ENCODE results near the gene ZDHHC6. TPM values are rescaled to one million over a fixed set of nuclear protein-coding genes. Genes with fewer than 3 reads are reported as not detected.

ZDHHC6 gene
- polyA plus RNA-seq, 1 donor from 2014 or later = 50.5 TPM

DNA sequence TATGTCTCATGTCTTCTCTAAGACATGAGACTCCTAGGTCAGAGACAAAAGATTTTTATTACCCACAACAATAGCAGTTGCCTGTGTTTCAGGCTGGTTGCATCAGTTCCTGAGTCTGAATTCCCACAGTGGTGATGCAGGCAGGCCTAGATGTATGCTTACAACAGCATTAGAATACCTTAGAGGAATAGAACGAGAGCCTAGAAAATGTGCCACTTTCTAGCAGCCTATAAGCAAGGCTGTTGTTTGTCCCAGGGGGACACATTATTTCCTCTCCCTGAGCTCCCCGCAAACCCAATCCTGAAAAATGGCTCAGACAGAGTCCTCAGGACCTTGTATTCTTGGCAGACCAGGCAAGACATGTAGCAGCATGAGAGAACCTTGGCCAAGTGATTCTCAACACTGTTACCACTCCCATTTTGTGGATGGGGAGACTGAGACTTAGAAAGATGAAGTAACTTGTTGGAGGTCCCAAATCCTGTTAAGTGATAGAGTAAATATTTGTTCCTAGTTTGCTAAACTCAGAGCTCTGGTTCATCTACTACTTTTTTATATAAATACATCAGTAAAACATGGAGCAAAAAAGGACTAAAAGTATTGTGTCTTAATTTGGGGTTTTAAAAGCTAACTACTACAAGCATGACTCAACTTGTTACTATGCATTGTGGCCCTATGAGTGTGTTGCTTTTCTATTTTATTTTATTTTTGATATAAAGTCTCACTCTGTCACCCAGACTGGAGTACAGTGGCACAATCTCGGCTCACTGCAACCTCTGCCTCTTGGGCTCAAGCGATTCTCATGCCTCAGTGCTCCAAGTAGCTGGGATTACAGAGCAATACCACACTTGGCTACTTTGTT, 14.5 kb upstream of the ZDHHC6 start:
- peaks cover 13% of the 10 kb centered on the region for H3K36me3 ChIP-seq (ENCODE audit: insufficient read depth, low read length)
- no peaks in the 10 kb centered on the region for H3K9me2 ChIP-seq (ENCODE audit: insufficient read depth, low read length)
- no peak overlapping the region for H2AFZ ChIP-seq (ENCODE audit: low read depth, low read length)
- no peak overlapping the region for H3K9ac ChIP-seq (ENCODE audit: low read length)
- H3K4me3 ChIP-seq (ENCODE audit: low read length) = no peak overlapping the region
- no peaks in the 10 kb centered on the region for H4K20me1 ChIP-seq (ENCODE audit: insufficient read depth)
- H3K4me2 ChIP-seq (ENCODE audit: low read length) = no peak overlapping the region
- H3K9me3 ChIP-seq (ENCODE audit: low read length) = no peaks in the 10 kb centered on the region
- H3K79me2 ChIP-seq (replicated peaks; ENCODE audit: insufficient read depth, low read length) = no peaks in the 10 kb centered on the region
- TF ChIP-seq POLR2AphosphoS5 (IDR thresholded peaks at IDR 0.05) (no peak), SMC3 (conservative IDR thresholded peaks at IDR 0.05; ENCODE audit: poor library complexity) (no peak), EP300 (conservative IDR thresholded peaks at IDR 0.05; ENCODE audit: poor library complexity, severe bottlenecking) (no peak), MXI1 (conservative IDR thresholded peaks at IDR 0.05; ENCODE audit: poor library complexity, severe bottlenecking) (no peak), TAF1 (IDR thresholded peaks at IDR 0.05; ENCODE audit: low read depth) (no peak), RAD21 (conservative IDR thresholded peaks at IDR 0.05) (no peak), EZH2 (IDR thresholded peaks at IDR 0.05; ENCODE audit: borderline replicate concordance, insufficient read depth, low read length, poor library complexity, severe bottlenecking) (no peak)
- TF ChIP-seq, protein P1, sequence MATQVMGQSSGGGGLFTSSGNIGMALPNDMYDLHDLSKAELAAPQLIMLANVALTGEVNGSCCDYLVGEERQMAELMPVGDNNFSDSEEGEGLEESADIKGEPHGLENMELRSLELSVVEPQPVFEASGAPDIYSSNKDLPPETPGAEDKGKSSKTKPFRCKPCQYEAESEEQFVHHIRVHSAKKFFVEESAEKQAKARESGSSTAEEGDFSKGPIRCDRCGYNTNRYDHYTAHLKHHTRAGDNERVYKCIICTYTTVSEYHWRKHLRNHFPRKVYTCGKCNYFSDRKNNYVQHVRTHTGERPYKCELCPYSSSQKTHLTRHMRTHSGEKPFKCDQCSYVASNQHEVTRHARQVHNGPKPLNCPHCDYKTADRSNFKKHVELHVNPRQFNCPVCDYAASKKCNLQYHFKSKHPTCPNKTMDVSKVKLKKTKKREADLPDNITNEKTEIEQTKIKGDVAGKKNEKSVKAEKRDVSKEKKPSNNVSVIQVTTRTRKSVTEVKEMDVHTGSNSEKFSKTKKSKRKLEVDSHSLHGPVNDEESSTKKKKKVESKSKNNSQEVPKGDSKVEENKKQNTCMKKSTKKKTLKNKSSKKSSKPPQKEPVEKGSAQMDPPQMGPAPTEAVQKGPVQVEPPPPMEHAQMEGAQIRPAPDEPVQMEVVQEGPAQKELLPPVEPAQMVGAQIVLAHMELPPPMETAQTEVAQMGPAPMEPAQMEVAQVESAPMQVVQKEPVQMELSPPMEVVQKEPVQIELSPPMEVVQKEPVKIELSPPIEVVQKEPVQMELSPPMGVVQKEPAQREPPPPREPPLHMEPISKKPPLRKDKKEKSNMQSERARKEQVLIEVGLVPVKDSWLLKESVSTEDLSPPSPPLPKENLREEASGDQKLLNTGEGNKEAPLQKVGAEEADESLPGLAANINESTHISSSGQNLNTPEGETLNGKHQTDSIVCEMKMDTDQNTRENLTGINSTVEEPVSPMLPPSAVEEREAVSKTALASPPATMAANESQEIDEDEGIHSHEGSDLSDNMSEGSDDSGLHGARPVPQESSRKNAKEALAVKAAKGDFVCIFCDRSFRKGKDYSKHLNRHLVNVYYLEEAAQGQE (IDR thresholded peaks at IDR 0.05; ENCODE audit: borderline replicate concordance) = no peak
- TF ChIP-seq, protein P2, sequence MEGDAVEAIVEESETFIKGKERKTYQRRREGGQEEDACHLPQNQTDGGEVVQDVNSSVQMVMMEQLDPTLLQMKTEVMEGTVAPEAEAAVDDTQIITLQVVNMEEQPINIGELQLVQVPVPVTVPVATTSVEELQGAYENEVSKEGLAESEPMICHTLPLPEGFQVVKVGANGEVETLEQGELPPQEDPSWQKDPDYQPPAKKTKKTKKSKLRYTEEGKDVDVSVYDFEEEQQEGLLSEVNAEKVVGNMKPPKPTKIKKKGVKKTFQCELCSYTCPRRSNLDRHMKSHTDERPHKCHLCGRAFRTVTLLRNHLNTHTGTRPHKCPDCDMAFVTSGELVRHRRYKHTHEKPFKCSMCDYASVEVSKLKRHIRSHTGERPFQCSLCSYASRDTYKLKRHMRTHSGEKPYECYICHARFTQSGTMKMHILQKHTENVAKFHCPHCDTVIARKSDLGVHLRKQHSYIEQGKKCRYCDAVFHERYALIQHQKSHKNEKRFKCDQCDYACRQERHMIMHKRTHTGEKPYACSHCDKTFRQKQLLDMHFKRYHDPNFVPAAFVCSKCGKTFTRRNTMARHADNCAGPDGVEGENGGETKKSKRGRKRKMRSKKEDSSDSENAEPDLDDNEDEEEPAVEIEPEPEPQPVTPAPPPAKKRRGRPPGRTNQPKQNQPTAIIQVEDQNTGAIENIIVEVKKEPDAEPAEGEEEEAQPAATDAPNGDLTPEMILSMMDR (IDR thresholded peaks at IDR 0.05; ENCODE audit: poor library complexity, severe bottlenecking) = no peak
- H3F3A ChIP-seq (ENCODE audit: insufficient read depth, low read length, poor library complexity, severe bottlenecking) = no peaks in the 10 kb centered on the region
- H3K27ac ChIP-seq (ENCODE audit: low read length) = no peak overlapping the region
- H3K27me3 ChIP-seq (ENCODE audit: insufficient read depth, low read depth, low read length) = no peaks in the 10 kb centered on the region

- H3K9me3 ChIP-seq (ENCODE audit: low read length) = no peaks in the 10 kb centered on the region
- H3K36me3 ChIP-seq (ENCODE audit: insufficient read depth, low read length) = peaks cover 5% of the 10 kb centered on the region
- no peaks in the 10 kb centered on the region for H3K27me3 ChIP-seq (ENCODE audit: insufficient read depth, low read depth, low read length)
- no peaks in the 10 kb centered on the region for H3K79me2 ChIP-seq (replicated peaks; ENCODE audit: insufficient read depth, low read length)
- no peak overlapping the region for H3K9ac ChIP-seq (ENCODE audit: low read length)
- TF ChIP-seq SMC3 (conservative IDR thresholded peaks at IDR 0.05; ENCODE audit: poor library complexity) (no peak), TAF1 (IDR thresholded peaks at IDR 0.05; ENCODE audit: low read depth) (no peak), POLR2AphosphoS5 (IDR thresholded peaks at IDR 0.05) (no peak), RAD21 (conservative IDR thresholded peaks at IDR 0.05) (no peak), MXI1 (conservative IDR thresholded peaks at IDR 0.05; ENCODE audit: poor library complexity, severe bottlenecking) (no peak), EP300 (conservative IDR thresholded peaks at IDR 0.05; ENCODE audit: poor library complexity, severe bottlenecking) (no peak), EZH2 (IDR thresholded peaks at IDR 0.05; ENCODE audit: borderline replicate concordance, insufficient read depth, low read length, poor library complexity, severe bottlenecking) (no peak)
- TF ChIP-seq, protein P2 (IDR thresholded peaks at IDR 0.05; ENCODE audit: poor library complexity, severe bottlenecking) = no peak
- TF ChIP-seq, protein P1 (IDR thresholded peaks at IDR 0.05; ENCODE audit: borderline replicate concordance) = no peak
- no peaks in the 10 kb centered on the region for H3F3A ChIP-seq (ENCODE audit: insufficient read depth, low read length, poor library complexity, severe bottlenecking)
- no peak overlapping the region for H2AFZ ChIP-seq (ENCODE audit: low read depth, low read length)
- H3K9me2 ChIP-seq (ENCODE audit: insufficient read depth, low read length) = no peaks in the 10 kb centered on the region
- H3K4me3 ChIP-seq (ENCODE audit: low read length) = no peak overlapping the region
- H4K20me1 ChIP-seq (ENCODE audit: insufficient read depth) = no peaks in the 10 kb centered on the region
- no peak overlapping the region for H3K4me2 ChIP-seq (ENCODE audit: low read length)
- no peak overlapping the region for H3K27ac ChIP-seq (ENCODE audit: low read length)
These were observed 13.7 kb upstream of the ZDHHC6 start for GRCh38 chr10:112460366-112460765.
